ENCODE data around the gene MRS2.
"Not testable (repeated sequence)": the region's sequence is repeated elsewhere in the genome, so short reads cannot be mapped to it uniquely, and the experiment has no call there.

MRS2 gene

DNA sequence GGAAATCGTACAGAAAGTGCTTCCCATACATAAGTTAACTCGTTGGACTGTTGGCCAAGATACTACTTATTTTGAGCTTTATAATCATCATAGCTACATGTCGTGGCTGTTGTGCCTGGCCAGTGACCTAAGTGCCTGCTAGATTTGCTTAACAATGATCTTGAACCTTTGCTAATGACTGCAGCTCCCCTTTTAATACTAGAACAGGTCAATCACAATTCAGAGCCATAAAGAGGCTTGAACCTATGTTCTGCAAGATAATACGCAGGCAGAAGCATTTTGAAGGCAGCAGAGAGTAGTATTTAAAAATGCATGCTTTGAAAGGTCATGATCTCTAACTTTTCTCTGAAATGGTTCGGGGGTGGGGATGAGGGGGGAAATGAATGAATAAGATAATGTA lies 2.5 kb downstream of the MRS2 start:
- Histone ChIP-seq H3K36me3 (peaks cover 0 to 27% (median 18%) of the 10 kb centered on the region in 3 donors), H3K4me3 (no peak overlapping the region), H3K9me3 (no peaks in the 10 kb centered on the region), H3K4me1 (peaks cover 0 to 24% (median 8%) of the 10 kb centered on the region in 4 donors), H3K27ac (no peak overlapping the region), H3K27me3 (no peaks in the 10 kb centered on the region)
- DNase-seq = no peak
- intact Hi-C loops (cut with DNase I; ENCODE audit: low total_unique reads) = no loop called here
- TF ChIP-seq, protein P1, sequence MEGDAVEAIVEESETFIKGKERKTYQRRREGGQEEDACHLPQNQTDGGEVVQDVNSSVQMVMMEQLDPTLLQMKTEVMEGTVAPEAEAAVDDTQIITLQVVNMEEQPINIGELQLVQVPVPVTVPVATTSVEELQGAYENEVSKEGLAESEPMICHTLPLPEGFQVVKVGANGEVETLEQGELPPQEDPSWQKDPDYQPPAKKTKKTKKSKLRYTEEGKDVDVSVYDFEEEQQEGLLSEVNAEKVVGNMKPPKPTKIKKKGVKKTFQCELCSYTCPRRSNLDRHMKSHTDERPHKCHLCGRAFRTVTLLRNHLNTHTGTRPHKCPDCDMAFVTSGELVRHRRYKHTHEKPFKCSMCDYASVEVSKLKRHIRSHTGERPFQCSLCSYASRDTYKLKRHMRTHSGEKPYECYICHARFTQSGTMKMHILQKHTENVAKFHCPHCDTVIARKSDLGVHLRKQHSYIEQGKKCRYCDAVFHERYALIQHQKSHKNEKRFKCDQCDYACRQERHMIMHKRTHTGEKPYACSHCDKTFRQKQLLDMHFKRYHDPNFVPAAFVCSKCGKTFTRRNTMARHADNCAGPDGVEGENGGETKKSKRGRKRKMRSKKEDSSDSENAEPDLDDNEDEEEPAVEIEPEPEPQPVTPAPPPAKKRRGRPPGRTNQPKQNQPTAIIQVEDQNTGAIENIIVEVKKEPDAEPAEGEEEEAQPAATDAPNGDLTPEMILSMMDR (IDR thresholded peaks at IDR 0.05) = no peak

DNA sequence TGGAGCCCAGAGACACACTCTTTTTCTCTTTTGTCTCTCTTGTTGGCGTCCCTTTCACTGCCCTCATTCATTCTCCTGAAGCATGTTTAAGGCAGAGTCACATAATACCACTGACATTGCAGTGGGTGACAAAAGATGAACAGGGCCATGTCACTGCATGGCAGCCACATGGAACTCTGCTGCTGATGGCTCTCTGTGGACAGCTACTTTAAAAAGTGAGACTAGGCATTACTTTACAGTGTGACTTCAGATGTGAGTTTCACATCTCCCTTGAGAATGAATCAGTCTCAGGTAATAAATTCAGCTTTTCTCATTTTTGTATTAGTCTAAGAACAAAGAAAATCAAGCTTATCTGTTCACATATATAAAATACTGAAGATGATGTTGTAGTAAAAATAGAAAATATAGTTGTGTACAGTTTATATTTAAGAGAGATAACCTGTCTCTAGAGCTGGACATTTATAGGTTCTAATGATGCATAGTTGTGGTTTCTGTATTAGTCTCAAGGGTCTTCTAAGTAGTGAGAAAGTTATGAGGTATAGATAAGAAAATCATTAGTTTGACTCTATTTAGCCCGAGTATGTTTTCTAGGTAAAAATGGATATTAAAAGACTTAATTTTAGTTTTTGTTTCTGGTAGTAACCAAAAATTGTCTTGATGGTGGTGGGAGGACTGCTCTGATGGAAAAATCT lies 6.1 kb downstream of the MRS2 start:
- no peak for DNase-seq
- H3K36me3 ChIP-seq = peaks cover 26 to 46% (median 44%) of the 10 kb centered on the region in 3 donors
- TF ChIP-seq, protein P1 (IDR thresholded peaks at IDR 0.05) = no peak
- intact Hi-C loops (cut with DNase I; ENCODE audit: low total_unique reads) = no loop called here
- peaks cover 0 to 12% (median 5%) of the 10 kb centered on the region in 4 donors for H3K4me1 ChIP-seq
- H3K27me3 ChIP-seq = no peaks in the 10 kb centered on the region
- H3K9me3 ChIP-seq = no peaks in the 10 kb centered on the region
- H3K27ac ChIP-seq = no peak overlapping the region
- no peak overlapping the region for H3K4me3 ChIP-seq

DNA sequence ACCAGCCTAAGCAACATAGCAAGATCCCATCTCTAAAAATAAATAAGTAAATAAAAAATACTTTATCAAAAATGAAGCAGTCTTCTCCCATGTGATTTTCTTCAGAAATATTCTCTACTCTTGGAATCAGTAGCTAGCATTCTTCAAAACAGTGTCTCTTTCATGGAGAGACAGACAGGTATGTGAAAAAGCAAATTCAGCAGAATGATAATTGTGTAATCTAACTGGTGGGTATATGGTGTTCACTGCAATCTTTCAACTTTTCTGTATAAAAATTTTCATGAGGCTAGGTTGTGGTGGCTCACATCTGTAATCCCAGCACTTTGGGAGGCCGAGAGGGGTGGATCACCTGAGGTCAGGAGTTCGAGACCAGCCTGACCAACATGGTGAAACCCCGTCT lies 7.9 kb downstream of the MRS2 start:
- TF ChIP-seq, protein P1 (IDR thresholded peaks at IDR 0.05) = no peak
- Histone ChIP-seq H3K27me3 (no peaks in the 10 kb centered on the region), H3K4me3 (no peak overlapping the region), H3K4me1 (no peaks in the 10 kb centered on the region), H3K36me3 (peaks cover 38 to 57% (median 57%) of the 10 kb centered on the region in 3 donors), H3K27ac (no peak overlapping the region), H3K9me3 (no peaks in the 10 kb centered on the region)
- intact Hi-C loops (cut with DNase I; ENCODE audit: low total_unique reads) = no loop called here
- DNase-seq = no peak

DNA sequence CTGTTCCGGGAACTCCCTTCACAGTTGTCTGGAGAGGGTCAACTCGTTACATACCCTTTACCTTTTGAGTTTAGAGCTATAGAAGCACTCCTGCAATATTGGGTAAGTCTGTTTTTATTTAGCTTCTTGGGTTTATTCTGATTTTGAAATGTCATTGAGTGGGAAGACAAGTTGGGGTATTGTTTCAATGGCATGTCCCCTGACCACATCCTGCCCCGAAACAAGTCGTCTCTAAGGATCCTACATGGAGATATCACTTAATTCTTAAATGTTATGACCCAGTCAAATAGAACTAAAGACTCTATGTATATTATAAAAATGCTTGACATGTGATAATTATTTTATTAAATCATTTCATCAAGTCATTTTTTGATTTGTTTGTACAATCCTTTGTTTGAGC lies 9.6 kb downstream of the MRS2 start:
- DNase-seq = no peak
- peaks cover 52 to 74% (median 59%) of the 10 kb centered on the region in 3 donors for H3K36me3 ChIP-seq
- H3K4me3 ChIP-seq = no peak overlapping the region
- no peak overlapping the region for H3K27ac ChIP-seq
- TF ChIP-seq, protein P1 (IDR thresholded peaks at IDR 0.05) = no peak
- no peaks in the 10 kb centered on the region for H3K27me3 ChIP-seq
- no peaks in the 10 kb centered on the region for H3K9me3 ChIP-seq
- no peaks in the 10 kb centered on the region for H3K4me1 ChIP-seq
- intact Hi-C loops (cut with DNase I; ENCODE audit: low total_unique reads) = no loop called here

DNA sequence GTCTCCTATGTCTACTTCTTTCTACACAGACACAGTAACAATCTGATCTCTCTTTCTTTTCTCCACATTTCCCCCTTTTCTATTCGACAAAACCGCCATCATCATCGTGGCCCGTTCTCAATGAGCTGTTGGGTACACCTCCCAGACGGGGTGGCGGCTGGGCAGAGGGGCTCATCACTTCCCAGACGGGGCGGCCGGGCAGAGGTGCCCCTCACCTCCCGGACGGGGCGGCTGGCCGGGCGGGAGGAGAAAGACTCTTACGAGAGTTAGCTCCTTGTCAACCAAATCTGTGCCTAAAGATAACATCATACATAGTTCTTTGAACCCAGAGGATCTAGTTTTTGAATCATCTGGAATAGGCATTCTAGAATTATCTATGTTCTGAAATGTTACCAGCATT lies 11.8 kb downstream of the MRS2 start:
- H3K9me3 ChIP-seq; DNase-seq; H3K4me1 ChIP-seq; H3K4me3 ChIP-seq; intact Hi-C loops (cut with DNase I; ENCODE audit: low total_unique reads); H3K27me3 ChIP-seq; H3K27ac ChIP-seq: not testable (repeated sequence)
- H3K36me3 ChIP-seq = peaks cover 66 to 85% (median 72%) of the 10 kb centered on the region in 3 donors

DNA sequence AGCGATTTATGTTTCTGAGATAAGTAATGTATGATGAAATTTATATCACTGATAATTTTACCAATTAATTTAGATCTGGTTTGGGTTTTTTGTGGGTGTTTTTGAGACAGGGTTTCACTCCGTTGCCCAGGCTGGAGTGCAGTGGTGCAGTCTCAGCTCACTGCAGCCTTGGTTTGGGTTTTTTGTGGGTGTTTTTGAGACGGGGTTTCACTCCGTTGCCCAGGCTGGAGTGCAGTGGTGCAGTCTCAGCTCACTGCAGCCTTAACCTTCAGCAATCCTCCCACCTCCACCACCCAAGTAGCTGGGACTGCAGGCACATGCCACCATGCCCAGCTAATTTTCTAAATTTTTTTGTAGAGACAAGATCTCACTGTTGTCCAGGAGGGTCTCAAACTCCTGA lies 13.0 kb downstream of the MRS2 start:
- Histone ChIP-seq H3K27ac (no peak overlapping the region), H3K4me1 (no peaks in the 10 kb centered on the region), H3K36me3 (peaks cover 78 to 86% (median 82%) of the 10 kb centered on the region in 3 donors), H3K27me3 (no peaks in the 10 kb centered on the region), H3K4me3 (no peak overlapping the region), H3K9me3 (no peaks in the 10 kb centered on the region)
- no peak for DNase-seq
- TF ChIP-seq, protein P1 (IDR thresholded peaks at IDR 0.05) = no peak
- intact Hi-C loops (cut with DNase I; ENCODE audit: low total_unique reads) = no loop called here

Data from tibial artery (tissue), 4 donors.